Stimulated activated CD8-positive, alpha-beta memory T cell treated with anti-CD3 and anti-CD28 coated beads, Interleukin-7, amount 100 ng/mL, for 4 hours (primary cell): ENCODE measurements around the gene ST6GALNAC3.

ENCODE experiments used
- DNase-seq, 2 donors: peaks; one replicate each; pipeline ENCODE4 v3.0.0-alpha.2; 2020; ENCODE audit warnings: low read depth in 2 of 2

The ST6GALNAC3 gene

GRCh38 chr1:76583235-76583868 lies 508.8 kb downstream of the ST6GALNAC3 start:
- DNase-seq: no peak

- DNase-seq: no peak
Observed at GRCh38 chr1:76583875-76584477, 509.4 kb downstream of the ST6GALNAC3 start.

- no peak for DNase-seq
Observed at GRCh38 chr1:76585980-76586674, 511.6 kb downstream of the ST6GALNAC3 start.

- DNase-seq: no peak
Observed at GRCh38 chr1:76587212-76587611, 512.7 kb downstream of the ST6GALNAC3 start.

GRCh38 chr1:76591461-76591860 lies 516.9 kb downstream of the ST6GALNAC3 start:
- DNase-seq: no peak

GRCh38 chr1:76591963-76592362 lies 517.4 kb downstream of the ST6GALNAC3 start:
- DNase-seq: no peak

GRCh38 chr1:76593141-76593540 lies 518.6 kb downstream of the ST6GALNAC3 start:
- DNase-seq: no peak

GRCh38 chr1:76593618-76594017 lies 519.1 kb downstream of the ST6GALNAC3 start:
- DNase-seq: no peak

- no peak for DNase-seq
Observed at GRCh38 chr1:76595024-76595423, 520.5 kb downstream of the ST6GALNAC3 start.

GRCh38 chr1:76601465-76601864 lies 526.9 kb downstream of the ST6GALNAC3 start:
- DNase-seq: no peak

- DNase-seq: no peak
Observed at GRCh38 chr1:76607717-76608116, 533.2 kb downstream of the ST6GALNAC3 start.

GRCh38 chr1:76611770-76612445 lies 537.4 kb downstream of the ST6GALNAC3 start:
- DNase-seq: no peak

- DNase-seq: no peak
Observed at GRCh38 chr1:76613886-76614285, 539.3 kb downstream of the ST6GALNAC3 start.

- DNase-seq: no peak
Observed at GRCh38 chr1:76615253-76616035, 540.9 kb downstream of the ST6GALNAC3 start.

- no peak for DNase-seq
Observed at GRCh38 chr1:76620371-76620770, 545.8 kb downstream of the ST6GALNAC3 start.

- no peak for DNase-seq
Observed at GRCh38 chr1:76622774-76623528, 548.4 kb downstream of the ST6GALNAC3 start.

- no peak for DNase-seq
Observed at GRCh38 chr1:76625886-76626678, 551.5 kb downstream of the ST6GALNAC3 start.

GRCh38 chr1:76627498-76627897 lies 553.0 kb downstream of the ST6GALNAC3 start:
- DNase-seq: no peak

GRCh38 chr1:76627901-76628300 lies 553.4 kb downstream of the ST6GALNAC3 start:
- no peak for DNase-seq

- DNase-seq: no peak
Observed at GRCh38 chr1:76632136-76632535, 557.6 kb downstream of the ST6GALNAC3 start.
